Neural cell (in vitro differentiated cells): Measurements from ENCODE around the gene GZF1.

Source experiments
- CTCF ChIP-seq: fragments of 450-650 bp; IDR thresholded peaks from 2 replicates; pipeline ENCODE4 v1.5.1; 2014; ENCODE audit warnings: antibody characterized with exemption, mild to moderate bottlenecking, moderate library complexity; ENCODE audit not compliant: poor library complexity, severe bottlenecking
- EP300 ChIP-seq: fragments of 450-650 bp; conservative IDR thresholded peaks from 2 replicates; pipeline ENCODE4 v1.6.1; 2014; ENCODE audit warnings: antibody characterized with exemption, mild to moderate bottlenecking, moderate library complexity; ENCODE audit not compliant: poor library complexity, severe bottlenecking
- EZH2 ChIP-seq: fragments of 200-600, 300-800 bp; shearing (Covaris generic), sonication (generic); IDR thresholded peaks from 2 replicates; pipeline ENCODE4 v1.6.1; 2014; ENCODE audit warnings: antibody characterized with exemption, low read length, borderline replicate concordance, mild to moderate bottlenecking; ENCODE audit not compliant: insufficient read depth, poor library complexity, severe bottlenecking
- POLR2AphosphoS5 ChIP-seq: IDR thresholded peaks from 2 replicates; pipeline ENCODE4 v1.6.1; 2012
- SMC3 ChIP-seq: fragments of 450-650 bp; conservative IDR thresholded peaks from 2 replicates; pipeline ENCODE4 v1.6.1; 2014; ENCODE audit warnings: antibody characterized with exemption, mild to moderate bottlenecking, moderate library complexity; ENCODE audit not compliant: poor library complexity

GRCh38 chr20:23419995-23420901, 58.3 kb downstream of the GZF1 start:
- TF ChIP-seq EP300: no peak
- TF ChIP-seq POLR2AphosphoS5: no peak
- TF ChIP-seq CTCF: no peak
- TF ChIP-seq SMC3: no peak
- TF ChIP-seq EZH2: no peak
